Measurements from ENCODE around the gene POLR1F. TPM values are rescaled to one million over a fixed set of nuclear protein-coding genes. Genes with fewer than 3 reads are reported as not detected.

POLR1F gene
- total and polyA plus RNA-seq, 2 donors (not counting 3 experiments of a cell fraction or from before 2014, with no cell fraction given), result 10.4 to 27.0 TPM

DNA sequence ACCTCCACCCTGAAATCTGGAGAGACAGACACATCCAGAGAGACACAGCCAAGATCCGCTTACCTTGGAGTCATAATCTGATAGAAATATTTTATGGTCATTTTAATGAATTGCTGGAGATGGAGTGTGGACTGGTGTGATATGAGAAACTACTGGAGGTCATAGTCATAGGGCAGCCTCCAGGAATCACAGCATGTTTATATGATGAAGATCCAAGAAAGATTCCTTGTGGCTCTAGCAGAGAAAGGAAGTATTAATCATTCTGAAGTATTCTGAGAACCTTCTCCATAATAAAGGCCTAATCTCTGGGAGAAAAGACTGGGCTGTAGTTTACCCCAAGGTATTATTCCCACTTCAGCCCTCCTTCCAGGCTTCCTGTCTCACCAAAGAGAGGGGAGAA, 38.0 kb downstream of the POLR1F start:
- TF ChIP-seq, protein P1, sequence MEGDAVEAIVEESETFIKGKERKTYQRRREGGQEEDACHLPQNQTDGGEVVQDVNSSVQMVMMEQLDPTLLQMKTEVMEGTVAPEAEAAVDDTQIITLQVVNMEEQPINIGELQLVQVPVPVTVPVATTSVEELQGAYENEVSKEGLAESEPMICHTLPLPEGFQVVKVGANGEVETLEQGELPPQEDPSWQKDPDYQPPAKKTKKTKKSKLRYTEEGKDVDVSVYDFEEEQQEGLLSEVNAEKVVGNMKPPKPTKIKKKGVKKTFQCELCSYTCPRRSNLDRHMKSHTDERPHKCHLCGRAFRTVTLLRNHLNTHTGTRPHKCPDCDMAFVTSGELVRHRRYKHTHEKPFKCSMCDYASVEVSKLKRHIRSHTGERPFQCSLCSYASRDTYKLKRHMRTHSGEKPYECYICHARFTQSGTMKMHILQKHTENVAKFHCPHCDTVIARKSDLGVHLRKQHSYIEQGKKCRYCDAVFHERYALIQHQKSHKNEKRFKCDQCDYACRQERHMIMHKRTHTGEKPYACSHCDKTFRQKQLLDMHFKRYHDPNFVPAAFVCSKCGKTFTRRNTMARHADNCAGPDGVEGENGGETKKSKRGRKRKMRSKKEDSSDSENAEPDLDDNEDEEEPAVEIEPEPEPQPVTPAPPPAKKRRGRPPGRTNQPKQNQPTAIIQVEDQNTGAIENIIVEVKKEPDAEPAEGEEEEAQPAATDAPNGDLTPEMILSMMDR (IDR thresholded peaks at IDR 0.05; ENCODE audit: extremely low read depth in 1 of 2, insufficient read depth in 1 of 2, low read depth in 1 of 2, low read length in 2 of 2), result no peak
- no peak for TF ChIP-seq FOS (IDR thresholded peaks at IDR 0.05; ENCODE audit: borderline replicate concordance, insufficient read depth, low read length)
- TF ChIP-seq GATA2 (IDR thresholded peaks at IDR 0.05; ENCODE audit: insufficient read depth, insufficient read length, low read depth, low read length), result no peak
- no peak for TF ChIP-seq EZH2 (IDR thresholded peaks at IDR 0.05; ENCODE audit: borderline replicate concordance, low read depth, low read length, severe bottlenecking)
- TF ChIP-seq MYC (IDR thresholded peaks at IDR 0.05; ENCODE audit: low read depth, low read length), result no peak
- TF ChIP-seq POLR2AphosphoS5 (IDR thresholded peaks at IDR 0.05; ENCODE audit: insufficient read depth, low read depth, low read length), result no peak
- TF ChIP-seq JUN (IDR thresholded peaks at IDR 0.05; ENCODE audit: borderline replicate concordance, insufficient read depth, insufficient read length, low read depth), result no peak
- TF ChIP-seq, protein P2, sequence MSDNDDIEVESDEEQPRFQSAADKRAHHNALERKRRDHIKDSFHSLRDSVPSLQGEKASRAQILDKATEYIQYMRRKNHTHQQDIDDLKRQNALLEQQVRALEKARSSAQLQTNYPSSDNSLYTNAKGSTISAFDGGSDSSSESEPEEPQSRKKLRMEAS (IDR thresholded peaks at IDR 0.05; ENCODE audit: insufficient read depth, insufficient read length), result no peak
- TF ChIP-seq POLR2A (IDR thresholded peaks at IDR 0.05; ENCODE audit: low read depth, low read length), result no peak
- POLR2A ChIA-PET, result no interaction called here

More for the DNA sequence above, 38.0 kb downstream of the POLR1F start:
- dilution Hi-C loops (cut with MboI; ENCODE audit: extremely low pct_ligation_motif_present, low sequenced_read_pairs), result no loop called here
- Histone ChIP-seq H3K79me2 (ENCODE audit: control insufficient read depth, insufficient read depth, low read length) (no peaks in the 10 kb centered on the region), H3K4me1 (ENCODE audit: control insufficient read depth, extremely low read depth, insufficient read depth, low read length) (no peaks in the 10 kb centered on the region), H3K27ac (ENCODE audit: insufficient read depth, low read depth, low read length) (no peak overlapping the region), H3K4me3 (replicated peaks in 1 of 3; ENCODE audit: insufficient read depth in 1 of 3, low read depth in 1 of 3, low read length in 3 of 3) (no peak overlapping the region), H4K20me1 (replicated peaks; ENCODE audit: control insufficient read depth, extremely low read depth, insufficient read depth, low read length) (no peaks in the 10 kb centered on the region), H3K4me2 (ENCODE audit: insufficient read depth, low read length) (no peak overlapping the region), H2AFZ (ENCODE audit: low read depth, low read length) (no peak overlapping the region), H3K27me3 (ENCODE audit: control insufficient read depth in 2 of 2, insufficient read depth in 2 of 2, low read length in 2 of 2) (peaks cover 0 to 6% of the 10 kb centered on the region in 2 experiments), H3K9me3 (replicated peaks; ENCODE audit: control insufficient read depth, insufficient read depth, low read length) (no peaks in the 10 kb centered on the region), H3K36me3 (ENCODE audit: control insufficient read depth in 2 of 2, extremely low read depth in 1 of 2, insufficient read depth in 2 of 2, low read length in 2 of 2) (no peaks in the 10 kb centered on the region), H3K9ac (replicated peaks; ENCODE audit: extremely low read depth, insufficient read depth, low read length) (no peak overlapping the region), H3K9me1 (replicated peaks; ENCODE audit: control insufficient read depth, extremely low read depth, insufficient read depth, low read length) (no peaks in the 10 kb centered on the region)
- CTCF ChIA-PET, result no interaction called here
- intact Hi-C loops (cut with micrococcal nuclease), result no loop called here
- FAIRE-seq, result no peak
- no TSS peak for BruUV-seq (replicated peaks)
- no peak for DNase-seq (ENCODE audit: low read depth, low spot score)
